SK-N-MC (cell line): ENCODE measurements around the gene GLOD5.

Source experiments
- EZH2 ChIP-seq: fragments of 200-600 bp; sonication (generic); IDR thresholded peaks from one replicate; pipeline ENCODE4 v1.6.1; 2017; ENCODE audit warnings: antibody characterized with exemption
- FOXP2 ChIP-seq: optimal IDR thresholded peaks from 2 replicates; pipeline ENCODE3; 2011; ENCODE audit warnings: mild to moderate bottlenecking, moderate library complexity; ENCODE audit not compliant: insufficient read depth; ENCODE audit errors: extremely low read length, control extremely low read depth
- POLR2AphosphoS5 ChIP-seq: IDR thresholded peaks from 2 replicates; pipeline ENCODE4 v1.6.1; 2012; ENCODE audit warnings: mild to moderate bottlenecking, low read depth, low read length, borderline replicate concordance

DNA sequence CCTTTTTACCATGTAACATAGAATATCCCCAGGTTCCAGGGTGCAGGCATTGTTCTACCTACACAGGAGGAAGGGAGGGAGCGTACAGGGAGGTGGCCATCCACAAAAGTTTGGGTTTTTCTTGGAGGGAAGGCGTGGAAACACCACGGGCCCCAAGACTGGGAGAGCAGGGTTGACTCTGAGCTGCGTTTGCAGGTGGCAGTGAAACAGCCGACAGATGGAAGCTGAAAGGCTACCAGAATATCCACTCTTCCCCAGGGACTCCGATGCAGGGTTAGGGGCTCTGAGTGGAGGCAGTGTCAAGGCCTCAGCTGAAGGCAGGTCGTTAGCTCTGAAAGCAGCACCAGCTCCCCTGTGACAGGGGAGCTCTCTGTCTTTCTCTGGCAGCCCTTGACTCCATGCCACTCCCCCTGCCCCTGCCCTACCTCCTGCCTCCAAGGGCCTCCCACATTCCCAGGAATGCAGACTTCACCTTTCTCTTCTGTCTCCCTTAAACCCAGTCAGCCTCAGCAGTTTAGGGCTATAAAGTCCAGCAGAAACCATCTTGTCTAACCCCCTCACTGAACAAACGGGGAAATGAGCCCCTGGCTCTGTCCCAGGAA is 14.0 kb upstream of the GLOD5 start:
- no peak for TF ChIP-seq POLR2AphosphoS5
- no peak for TF ChIP-seq EZH2
- no peak for TF ChIP-seq FOXP2
